HG03439 (cell line): Measurements from ENCODE around the gene TPCN1.

ENCODE experiments used
- ATAC-seq: cut with Tn5 transposase; IDR thresholded peaks from one replicate; pipeline ENCODE4 v1.9.1; 2021; ENCODE audit warnings: mild to moderate bottlenecking, moderate library complexity; ENCODE audit not compliant: unreplicated experiment

Gene TPCN1

GRCh38 chr12:113222730-113223531 lies 1.7 kb downstream of the TPCN1 start:
- ATAC-seq, result no peak

- no peak for ATAC-seq
Measured at GRCh38 chr12:113224955-113225354, 3.7 kb downstream of the TPCN1 start.

GRCh38 chr12:113226696-113227568 lies 5.7 kb downstream of the TPCN1 start:
- no peak for ATAC-seq

GRCh38 chr12:113227686-113228391 lies 6.6 kb downstream of the TPCN1 start:
- no peak for ATAC-seq

GRCh38 chr12:113228394-113229028 lies 7.2 kb downstream of the TPCN1 start:
- no peak for ATAC-seq

GRCh38 chr12:113230315-113231234 lies 9.3 kb downstream of the TPCN1 start:
- no peak for ATAC-seq

GRCh38 chr12:113231235-113232088 lies 10.2 kb downstream of the TPCN1 start:
- ATAC-seq, result no peak

- ATAC-seq, result no peak
Measured at GRCh38 chr12:113232089-113232839, 11.0 kb downstream of the TPCN1 start.

GRCh38 chr12:113232840-113233585 lies 11.7 kb downstream of the TPCN1 start:
- ATAC-seq, result peak; percentile 67

- no peak for ATAC-seq
Measured at GRCh38 chr12:113233967-113234366, 12.7 kb downstream of the TPCN1 start.

- no peak for ATAC-seq
Measured at GRCh38 chr12:113234483-113234882, 13.2 kb downstream of the TPCN1 start.

- ATAC-seq, result no peak
Measured at GRCh38 chr12:113235976-113236375, 14.7 kb downstream of the TPCN1 start.

- no peak for ATAC-seq
Measured at GRCh38 chr12:113236539-113237399, 15.5 kb downstream of the TPCN1 start.

- ATAC-seq, result no peak
Measured at GRCh38 chr12:113237748-113238147, 16.5 kb downstream of the TPCN1 start.

- no peak for ATAC-seq
Measured at GRCh38 chr12:113238309-113238708, 17.0 kb downstream of the TPCN1 start.

GRCh38 chr12:113239288-113239771 lies 18.1 kb downstream of the TPCN1 start:
- no peak for ATAC-seq
